Parathyroid adenoma (tissue), 2 donors: ENCODE data around the gene MED20.

ENCODE experiments used
- H2AFZ ChIP-seq: fragments of 300-600 bp; sonication (generic); one replicate; pipeline ENCODE4 v1.7.0; 2017; ENCODE audit warnings: antibody characterized with exemption, mild to moderate bottlenecking
- H3K27ac ChIP-seq: fragments of 300-600 bp; sonication (generic); one replicate; pipeline ENCODE4 v1.7.0; 2017
- H3K27me3 ChIP-seq: fragments of 300-600 bp; sonication (generic); one replicate; pipeline ENCODE4 v1.7.0; 2017; ENCODE audit warnings: low read length; ENCODE audit not compliant: control insufficient read depth, insufficient read depth
- H3K36me3 ChIP-seq: fragments of 300-600 bp; sonication (generic); one replicate; pipeline ENCODE4 v1.7.0; 2017; ENCODE audit warnings: low read length; ENCODE audit not compliant: control insufficient read depth, insufficient read depth
- H3K4me1 ChIP-seq: fragments of 300-600 bp; sonication (generic); one replicate; pipeline ENCODE4 v1.7.0; 2017; ENCODE audit warnings: control low read depth
- H3K4me2 ChIP-seq: fragments of 300-600 bp; sonication (generic); one replicate; pipeline ENCODE4 v1.7.0; 2017; ENCODE audit warnings: low read length
- H3K4me3 ChIP-seq: fragments of 300-600 bp; sonication (generic); one replicate; pipeline ENCODE4 v1.7.0; 2017; ENCODE audit warnings: low read depth, low read length
- H3K79me2 ChIP-seq: fragments of 300-600 bp; sonication (generic); one replicate; pipeline ENCODE4 v1.7.0; 2017; ENCODE audit warnings: control low read depth
- H3K9ac ChIP-seq: fragments of 300-600 bp; sonication (generic); one replicate; pipeline ENCODE4 v1.7.0; 2017; ENCODE audit warnings: mild to moderate bottlenecking
- H3K9me3 ChIP-seq: fragments of 300-600 bp; sonication (generic); one replicate; pipeline ENCODE4 v1.7.0; 2017; ENCODE audit warnings: low read length; ENCODE audit not compliant: control insufficient read depth
- TF ChIP-seq, protein P1 (sequence below): fragments of 300-600 bp; sonication (generic); IDR thresholded peaks from one replicate; pipeline ENCODE4 v1.7.0; 2017; ENCODE audit warnings: antibody characterized with exemption, mild to moderate bottlenecking
- donor health status: primary hyperparathyroidism.

MED20 gene

DNA sequence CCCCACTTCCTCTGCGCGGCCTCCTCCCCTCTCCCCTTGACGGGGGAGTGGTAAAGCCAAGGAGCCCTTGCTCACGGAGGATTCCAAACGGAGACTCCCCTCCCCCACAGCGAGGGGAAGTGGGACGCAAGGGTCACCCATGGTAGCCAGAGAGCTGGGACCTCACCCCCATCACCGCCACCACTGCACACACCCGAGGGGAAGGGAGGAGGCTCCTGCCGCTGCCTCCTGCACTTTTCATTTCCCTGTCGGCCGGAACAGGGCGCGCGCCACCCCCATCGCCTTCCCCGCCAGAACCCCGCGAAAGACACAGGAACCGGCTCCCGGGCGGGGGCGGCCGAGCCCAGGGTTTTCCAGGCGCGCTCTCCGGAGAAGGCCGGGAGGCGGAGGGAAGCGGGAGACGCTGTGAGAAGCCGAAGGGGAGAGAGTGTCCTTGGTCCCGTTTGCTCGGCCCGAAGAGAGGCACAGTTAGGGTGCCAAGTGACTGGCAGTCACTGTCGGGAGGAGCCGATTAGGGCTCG, 19.9 kb upstream of the MED20 start:
- Histone ChIP-seq H2AFZ (peak overlapping the region; percentile 77), H3K27me3 (no peaks in the 10 kb centered on the region), H3K79me2 (no peaks in the 10 kb centered on the region), H3K27ac (peak overlapping the region; percentile 46), H3K9me3 (no peaks in the 10 kb centered on the region), H3K36me3 (no peaks in the 10 kb centered on the region), H3K9ac (peak overlapping the region; percentile 23), H3K4me2 (peak overlapping the region; percentile 87), H3K4me1 (peaks cover 5% of the 10 kb centered on the region), H3K4me3 (peak overlapping the region; percentile 72)
- TF ChIP-seq, protein P1, sequence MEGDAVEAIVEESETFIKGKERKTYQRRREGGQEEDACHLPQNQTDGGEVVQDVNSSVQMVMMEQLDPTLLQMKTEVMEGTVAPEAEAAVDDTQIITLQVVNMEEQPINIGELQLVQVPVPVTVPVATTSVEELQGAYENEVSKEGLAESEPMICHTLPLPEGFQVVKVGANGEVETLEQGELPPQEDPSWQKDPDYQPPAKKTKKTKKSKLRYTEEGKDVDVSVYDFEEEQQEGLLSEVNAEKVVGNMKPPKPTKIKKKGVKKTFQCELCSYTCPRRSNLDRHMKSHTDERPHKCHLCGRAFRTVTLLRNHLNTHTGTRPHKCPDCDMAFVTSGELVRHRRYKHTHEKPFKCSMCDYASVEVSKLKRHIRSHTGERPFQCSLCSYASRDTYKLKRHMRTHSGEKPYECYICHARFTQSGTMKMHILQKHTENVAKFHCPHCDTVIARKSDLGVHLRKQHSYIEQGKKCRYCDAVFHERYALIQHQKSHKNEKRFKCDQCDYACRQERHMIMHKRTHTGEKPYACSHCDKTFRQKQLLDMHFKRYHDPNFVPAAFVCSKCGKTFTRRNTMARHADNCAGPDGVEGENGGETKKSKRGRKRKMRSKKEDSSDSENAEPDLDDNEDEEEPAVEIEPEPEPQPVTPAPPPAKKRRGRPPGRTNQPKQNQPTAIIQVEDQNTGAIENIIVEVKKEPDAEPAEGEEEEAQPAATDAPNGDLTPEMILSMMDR = no peak

DNA sequence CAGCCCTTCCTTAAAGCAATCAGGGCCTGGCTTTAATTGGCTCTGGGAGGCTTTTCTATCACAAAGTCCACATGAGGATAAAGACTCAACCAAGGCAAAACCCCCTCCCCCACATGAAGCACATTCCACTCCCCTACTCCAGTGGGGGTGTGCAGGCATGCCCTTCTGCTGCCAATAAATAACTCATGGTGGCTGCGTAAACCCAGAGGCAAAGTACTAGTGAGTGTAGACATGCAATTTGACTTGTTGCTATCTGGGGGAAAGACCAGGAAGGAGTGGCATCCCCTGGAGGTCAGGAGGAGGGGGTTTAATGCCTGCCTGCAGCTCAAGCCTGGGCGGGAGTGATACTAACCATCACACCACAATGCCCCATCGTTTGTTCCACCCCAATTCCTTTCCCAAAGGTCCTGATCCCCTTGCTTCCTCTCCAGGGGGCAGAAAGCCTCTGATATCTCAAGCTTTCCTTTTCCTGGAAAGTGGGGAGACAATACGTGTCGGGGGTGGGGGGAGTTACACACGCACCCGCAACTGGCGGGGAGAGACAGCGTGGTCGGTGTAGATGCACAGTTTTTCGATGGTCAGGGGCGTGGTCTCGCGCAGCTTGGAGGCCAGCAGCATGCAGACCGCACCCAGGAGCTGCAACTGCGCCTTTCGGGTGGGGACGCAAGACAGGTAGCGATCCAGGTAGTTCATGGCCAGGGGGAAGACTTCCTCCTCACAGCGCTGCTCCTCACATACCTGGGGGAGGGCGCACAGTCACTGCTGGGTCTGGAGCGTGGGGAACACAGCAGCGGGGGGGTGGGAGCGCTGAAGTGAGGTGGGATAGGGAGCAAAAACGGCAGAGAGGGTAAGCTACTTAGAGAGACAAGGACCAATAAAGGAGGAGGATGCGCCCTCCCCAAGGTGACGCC, 19.2 kb upstream of the MED20 start:
- no peak overlapping the region for H3K9ac ChIP-seq
- no peaks in the 10 kb centered on the region for H3K27me3 ChIP-seq
- H3K27ac ChIP-seq = no peak overlapping the region
- peak overlapping the region; percentile 77 for H2AFZ ChIP-seq
- no peaks in the 10 kb centered on the region for H3K36me3 ChIP-seq
- H3K9me3 ChIP-seq = no peaks in the 10 kb centered on the region
- H3K4me3 ChIP-seq = peak overlapping the region; percentile 72
- no peaks in the 10 kb centered on the region for H3K79me2 ChIP-seq
- peaks cover 5% of the 10 kb centered on the region for H3K4me1 ChIP-seq
- TF ChIP-seq, protein P1 = no peak
- peak overlapping the region; percentile 87 for H3K4me2 ChIP-seq

GRCh38 chr6:41939176-41939847, 18.4 kb upstream of the MED20 start:
- H2AFZ ChIP-seq = no peak overlapping the region
- no peaks in the 10 kb centered on the region for H3K79me2 ChIP-seq
- H3K4me3 ChIP-seq = no peak overlapping the region
- H3K36me3 ChIP-seq = no peaks in the 10 kb centered on the region
- no peak overlapping the region for H3K9ac ChIP-seq
- H3K4me1 ChIP-seq = peaks cover 5% of the 10 kb centered on the region
- H3K27ac ChIP-seq = no peak overlapping the region
- no peak overlapping the region for H3K4me2 ChIP-seq
- TF ChIP-seq, protein P1 = no peak
- H3K9me3 ChIP-seq = no peaks in the 10 kb centered on the region
- no peaks in the 10 kb centered on the region for H3K27me3 ChIP-seq

- Histone ChIP-seq H3K27ac (no peak overlapping the region), H3K9me3 (no peaks in the 10 kb centered on the region), H3K79me2 (no peaks in the 10 kb centered on the region), H3K27me3 (no peaks in the 10 kb centered on the region), H3K36me3 (no peaks in the 10 kb centered on the region), H3K4me3 (no peak overlapping the region), H3K4me1 (peaks cover 5% of the 10 kb centered on the region), H3K4me2 (no peak overlapping the region), H3K9ac (no peak overlapping the region), H2AFZ (no peak overlapping the region)
- TF ChIP-seq, protein P1 = no peak
Observed at GRCh38 chr6:41938590-41939175, 17.7 kb upstream of the MED20 start.
